Mesenchymal stem cell (in vitro differentiated cells and primary cell): ENCODE data around the gene SPG11.

Source experiments
- DNase-seq: peaks from one replicate; pipeline ENCODE4 v3.0.0-alpha.2; 2013
- H2AFZ ChIP-seq: one replicate; pipeline ENCODE4 v1.6.1; 2013; ENCODE audit warnings: low read depth, mild to moderate bottlenecking, control low read depth, inconsistent platforms, low read length, moderate library complexity
- H2AK5ac ChIP-seq: 2 replicates; pipeline ENCODE4 v1.6.1; 2013; ENCODE audit warnings: low read length, moderate library complexity, mild to moderate bottlenecking, inconsistent platforms; ENCODE audit not compliant: severe bottlenecking
- H2BK120ac ChIP-seq: one replicate; pipeline ENCODE4 v1.6.1; 2013; ENCODE audit warnings: low read depth, mild to moderate bottlenecking, inconsistent platforms, low read length, moderate library complexity
- H2BK12ac ChIP-seq, 2 experiments: one replicate each; pipeline ENCODE4 v1.6.1; 2013; ENCODE audit warnings: inconsistent platforms in 2 of 2, low read length in 2 of 2, mild to moderate bottlenecking in 2 of 2, moderate library complexity in 2 of 2, control low read depth in 1 of 2
- H2BK15ac ChIP-seq: one replicate; pipeline ENCODE4 v1.6.1; 2013; ENCODE audit warnings: mild to moderate bottlenecking, low read depth, inconsistent platforms; ENCODE audit not compliant: poor library complexity, severe bottlenecking
- H2BK5ac ChIP-seq: 2 replicates; pipeline ENCODE4 v1.6.1; 2013; ENCODE audit warnings: low read depth, mild to moderate bottlenecking, low read length, control low read depth, inconsistent platforms; ENCODE audit not compliant: poor library complexity, severe bottlenecking
- H3K14ac ChIP-seq, 2 experiments: one replicate each; pipeline ENCODE4 v1.6.1; 2013; ENCODE audit warnings: inconsistent platforms in 2 of 2, low read length in 2 of 2, control low read depth in 1 of 2, mild to moderate bottlenecking in 1 of 2, moderate library complexity in 1 of 2
- H3K18ac ChIP-seq, 2 experiments: one replicate each; pipeline ENCODE4 v1.6.1; 2013; ENCODE audit warnings: inconsistent platforms in 2 of 2, low read length in 2 of 2, control low read depth in 1 of 2, low read depth in 1 of 2, mild to moderate bottlenecking in 1 of 2
- H3K23ac ChIP-seq, 2 experiments: one replicate each; pipeline ENCODE4 v1.6.1; 2013; ENCODE audit warnings: inconsistent platforms in 2 of 2, low read length in 2 of 2, mild to moderate bottlenecking in 2 of 2, moderate library complexity in 2 of 2, control low read depth in 1 of 2
- H3K27ac ChIP-seq: 2 replicates; pipeline ENCODE4 v1.5.1; 2013; ENCODE audit warnings: mild to moderate bottlenecking, moderate library complexity, low read length, control low read depth, inconsistent platforms; ENCODE audit not compliant: poor library complexity, severe bottlenecking
- H3K27me3 ChIP-seq, 2 experiments: 2 replicates each; pipeline versions ENCODE4 v1.6.1 to v1.7.0; 2013; ENCODE audit warnings: low read length in 2 of 2, mild to moderate bottlenecking in 2 of 2, moderate library complexity in 2 of 2, control low read depth in 1 of 2, inconsistent platforms in 1 of 2; ENCODE audit not compliant: control insufficient read depth in 1 of 2, insufficient read depth in 1 of 2
- H3K36me3 ChIP-seq, 2 experiments: 2 replicates each; pipeline versions ENCODE4 v1.6.1 to v1.7.0; 2013; ENCODE audit warnings: low read length in 2 of 2, control low read depth in 1 of 2, inconsistent platforms in 1 of 2, low read depth in 1 of 2, mild to moderate bottlenecking in 1 of 2; ENCODE audit not compliant: insufficient read depth in 2 of 2, control insufficient read depth in 1 of 2
- H3K4ac ChIP-seq, 2 experiments: one replicate each; pipeline ENCODE4 v1.6.1; 2013; ENCODE audit warnings: inconsistent platforms in 2 of 2, low read length in 2 of 2, mild to moderate bottlenecking in 2 of 2, moderate library complexity in 2 of 2, control low read depth in 1 of 2, low read depth in 1 of 2
- H3K4me1 ChIP-seq: 2 replicates; pipeline ENCODE4 v1.6.1; 2013; ENCODE audit warnings: low read depth, low read length, control low read depth; ENCODE audit not compliant: control insufficient read depth, insufficient read depth
- H3K4me2 ChIP-seq: 2 replicates; pipeline ENCODE4 v1.6.1; 2013; ENCODE audit warnings: low read length, mild to moderate bottlenecking, inconsistent platforms; ENCODE audit not compliant: poor library complexity, severe bottlenecking
- H3K4me3 ChIP-seq, 2 experiments: 2 replicates each; pipeline versions ENCODE4 v1.5.1 to v1.7.0; 2013; ENCODE audit warnings: low read length in 2 of 2, mild to moderate bottlenecking in 2 of 2, control low read depth in 1 of 2, low read depth in 1 of 2; ENCODE audit not compliant: insufficient read depth in 1 of 2
- H3K79me1 ChIP-seq: replicated peaks from 2 replicates; pipeline ENCODE4 v1.6.1; 2013; ENCODE audit warnings: mild to moderate bottlenecking, control low read depth, low read length, inconsistent platforms; ENCODE audit not compliant: poor library complexity, severe bottlenecking
- H3K9ac ChIP-seq: 2 replicates; pipeline ENCODE4 v1.7.0; 2013; ENCODE audit warnings: mild to moderate bottlenecking, low read length, moderate library complexity
- H3K9me3 ChIP-seq: 2 replicates; pipeline ENCODE4 v1.7.0; 2013; ENCODE audit warnings: mild to moderate bottlenecking, low read length; ENCODE audit not compliant: control insufficient read depth
- H4K8ac ChIP-seq: one replicate; pipeline ENCODE4 v1.6.1; 2013; ENCODE audit warnings: inconsistent platforms, mild to moderate bottlenecking, low read length, moderate library complexity
- H4K91ac ChIP-seq: one replicate; pipeline ENCODE4 v1.6.1; 2013; ENCODE audit warnings: mild to moderate bottlenecking, low read length, inconsistent platforms
- WGBS: methylation state at CpG from one replicate; pipeline ENCODE4 v1.1.7; 2013; ENCODE audit warnings: mixed read lengths; 5-methylcytosine and 5-hydroxymethylcytosine counted together

The SPG11 gene

DNA sequence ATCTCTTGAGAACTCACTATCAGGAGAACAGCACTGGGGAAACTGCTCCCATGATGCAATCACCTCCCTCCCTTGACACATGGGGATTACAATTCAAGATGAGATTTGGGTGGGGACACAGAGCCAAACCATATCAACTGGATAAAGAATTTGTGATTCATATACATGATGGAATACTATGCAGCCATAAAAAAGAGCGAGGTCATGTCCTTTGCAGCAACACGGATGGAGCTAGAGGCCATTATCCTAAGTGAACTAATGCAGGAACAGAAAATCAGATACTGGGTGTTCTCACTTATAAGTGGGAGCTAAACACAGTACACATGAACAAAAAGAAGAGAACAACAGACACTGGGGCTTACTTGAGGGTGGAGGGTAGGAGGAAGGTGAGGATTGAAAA lies 17.0 kb downstream of the SPG11 start:
- Histone ChIP-seq H3K27ac (no peak overlapping the region), H3K36me3 (peaks cover 15 to 56% of the 10 kb centered on the region in 2 experiments), H3K79me1 (peaks cover 23% of the 10 kb centered on the region), H2BK5ac (no peak overlapping the region), H2AFZ (no peak overlapping the region), H4K91ac (no peak overlapping the region), H2BK12ac (no peak overlapping the region), H2BK15ac (no peak overlapping the region), H3K18ac (no peak overlapping the region), H3K9me3 (peaks cover 9% of the 10 kb centered on the region), H3K4ac (no peak overlapping the region), H3K4me1 (no peaks in the 10 kb centered on the region), H3K4me2 (no peak overlapping the region), H2AK5ac (no peak overlapping the region), H3K4me3 (no peak overlapping the region), H4K8ac (no peak overlapping the region), H3K27me3 (no peaks in the 10 kb centered on the region), H2BK120ac (no peak overlapping the region), H3K14ac (no peak overlapping the region), H3K9ac (no peak overlapping the region), H3K23ac (no peak overlapping the region)
- DNase-seq, result no peak
- WGBS, result 100% methylated on average over 2 of the region's 2 CpGs

DNA sequence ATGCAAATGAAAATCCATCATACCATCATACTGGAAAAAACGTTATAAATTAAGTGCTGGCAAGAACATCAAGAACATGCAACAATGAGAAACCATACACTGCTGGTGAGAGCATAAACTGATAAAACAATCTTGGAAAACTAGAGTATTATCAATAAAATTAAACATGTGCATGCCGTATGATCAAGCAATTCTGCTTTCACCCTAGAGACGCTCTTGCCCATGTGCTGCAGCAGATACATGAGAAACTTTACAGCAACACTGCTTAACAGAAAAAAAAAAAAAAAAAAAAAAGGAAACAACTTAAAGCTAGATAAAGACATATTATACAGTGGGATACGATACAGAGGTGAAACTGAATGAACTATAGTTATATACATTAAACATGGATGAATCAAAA lies 21.8 kb downstream of the SPG11 start:
- Histone ChIP-seq H3K14ac (no peak overlapping the region), H3K23ac (no peak overlapping the region), H3K9ac (no peak overlapping the region), H2BK12ac (no peak overlapping the region), H2AK5ac (no peak overlapping the region), H3K18ac (no peak overlapping the region), H3K9me3 (peaks cover 17% of the 10 kb centered on the region), H3K4me1 (no peaks in the 10 kb centered on the region), H3K79me1 (peaks cover 23% of the 10 kb centered on the region), H2AFZ (no peak overlapping the region), H3K4ac (no peak overlapping the region), H3K4me2 (no peak overlapping the region), H2BK120ac (no peak overlapping the region), H3K27me3 (no peaks in the 10 kb centered on the region), H4K91ac (no peak overlapping the region), H2BK5ac (no peak overlapping the region), H3K27ac (no peak overlapping the region), H3K4me3 (no peak overlapping the region), H2BK15ac (no peak overlapping the region), H3K36me3 (peaks cover 4 to 37% of the 10 kb centered on the region in 2 experiments), H4K8ac (no peak overlapping the region)
- DNase-seq, result no peak
- WGBS, result 83% methylated on average over 1 of the region's 4 CpGs

DNA sequence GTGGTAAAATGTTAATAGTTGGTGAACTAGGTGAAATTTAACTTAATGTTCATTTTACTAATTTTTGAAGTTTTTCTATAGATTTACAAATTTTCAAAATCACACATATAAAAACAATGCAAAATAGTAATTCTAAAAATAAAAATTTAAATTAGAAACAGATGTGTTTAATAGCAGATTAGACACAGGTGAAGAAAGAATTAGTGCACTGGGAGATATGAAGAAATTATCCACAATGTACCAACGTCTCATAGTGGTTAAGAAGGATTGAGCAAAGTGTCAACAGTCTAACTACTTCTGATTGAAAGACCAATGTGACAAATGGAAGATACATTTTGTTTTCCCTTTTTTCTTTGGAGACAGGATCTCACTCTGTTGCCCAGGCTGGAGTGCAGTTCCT lies 26.5 kb downstream of the SPG11 start:
- H3K18ac ChIP-seq, result no peak overlapping the region
- no peak overlapping the region for H2BK15ac ChIP-seq
- H4K8ac ChIP-seq, result no peak overlapping the region
- no peak overlapping the region for H2BK12ac ChIP-seq
- H3K27me3 ChIP-seq, result no peaks in the 10 kb centered on the region
- no peak overlapping the region for H3K14ac ChIP-seq
- no peak overlapping the region for H3K4me3 ChIP-seq
- H2AFZ ChIP-seq, result no peak overlapping the region
- no peak for DNase-seq
- H2BK120ac ChIP-seq, result no peak overlapping the region
- no peak overlapping the region for H4K91ac ChIP-seq
- peaks cover 21 to 47% of the 10 kb centered on the region in 2 experiments for H3K36me3 ChIP-seq
- H3K9me3 ChIP-seq, result peaks cover 9% of the 10 kb centered on the region
- H3K4ac ChIP-seq, result no peak overlapping the region
- H2BK5ac ChIP-seq, result no peak overlapping the region
- H3K4me2 ChIP-seq, result no peak overlapping the region
- peaks cover 2% of the 10 kb centered on the region for H3K4me1 ChIP-seq
- H3K79me1 ChIP-seq, result peaks cover 28% of the 10 kb centered on the region
- H3K23ac ChIP-seq, result no peak overlapping the region
- WGBS, result 100% methylated on average over 1 of the region's 1 CpG
- H3K27ac ChIP-seq, result no peak overlapping the region
- H3K9ac ChIP-seq, result no peak overlapping the region
- H2AK5ac ChIP-seq, result no peak overlapping the region

DNA sequence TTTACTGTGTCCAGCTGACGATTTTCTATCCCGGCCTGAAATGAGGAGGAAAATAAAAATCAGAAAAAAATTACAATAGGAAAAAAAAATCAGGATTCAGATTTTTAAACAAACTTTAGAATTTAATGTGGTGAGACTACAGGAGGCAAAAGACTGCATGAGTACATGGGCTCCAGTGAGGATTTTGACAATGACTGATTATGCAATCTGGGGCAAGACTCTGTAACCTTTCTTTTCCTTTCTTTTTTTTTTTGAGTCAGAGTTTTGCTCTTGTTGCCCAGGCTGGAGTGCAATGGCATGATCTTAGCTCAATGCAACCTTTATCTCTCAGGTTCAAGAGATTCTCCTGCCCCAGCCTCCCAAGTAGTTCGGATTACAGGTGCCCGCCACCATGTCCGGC lies 29.9 kb downstream of the SPG11 start:
- Histone ChIP-seq H2BK120ac (no peak overlapping the region), H3K36me3 (peaks cover 35 to 68% of the 10 kb centered on the region in 2 experiments), H2AK5ac (no peak overlapping the region), H3K14ac (no peak overlapping the region), H3K9me3 (peaks cover 9% of the 10 kb centered on the region), H3K4me2 (no peak overlapping the region), H3K4ac (no peak overlapping the region), H3K9ac (peak overlapping the region; percentile 87), H4K91ac (no peak overlapping the region), H2BK15ac (no peak overlapping the region), H4K8ac (no peak overlapping the region), H2BK5ac (no peak overlapping the region), H3K18ac (no peak overlapping the region), H3K23ac (no peak overlapping the region), H3K79me1 (peaks cover 31% of the 10 kb centered on the region), H2AFZ (no peak overlapping the region), H2BK12ac (no peak overlapping the region), H3K27me3 (no peaks in the 10 kb centered on the region), H3K27ac (no peak overlapping the region), H3K4me3 (no peak overlapping the region), H3K4me1 (peaks cover 2% of the 10 kb centered on the region)
- DNase-seq, result peak; percentile 17
- 100% methylated on average over 3 of the region's 5 CpGs for WGBS
